Upper lobe of left lung (tissue), 4 donors: ENCODE results near the gene STK39.

ENCODE experiments used
- EP300 ChIP-seq, 4 donors: sonication (generic); formaldehyde crosslinking; IDR thresholded peaks; one replicate each; pipeline ENCODE4 v1.5.1; 2017; ENCODE audit warnings: antibody characterized with exemption in 4 of 4, control low read depth in 2 of 4
- POLR2A ChIP-seq, 4 donors: fragments of 450-650 bp; IDR thresholded peaks; one replicate each; pipeline ENCODE4 v1.5.1; 2016 to 2017; ENCODE audit warnings: antibody characterized with exemption in 4 of 4, mild to moderate bottlenecking in 2 of 4
- TF ChIP-seq, protein P1 (sequence below), 6 experiments: fragments of 450-650 bp in 4 of 6; fragments of 200-600 bp in 2 of 6; sonication (generic) in 2 of 6; IDR thresholded peaks; one replicate each; pipeline ENCODE4 v1.5.1; 2016 to 2019; ENCODE audit warnings: antibody characterized with exemption in 6 of 6

DNA sequence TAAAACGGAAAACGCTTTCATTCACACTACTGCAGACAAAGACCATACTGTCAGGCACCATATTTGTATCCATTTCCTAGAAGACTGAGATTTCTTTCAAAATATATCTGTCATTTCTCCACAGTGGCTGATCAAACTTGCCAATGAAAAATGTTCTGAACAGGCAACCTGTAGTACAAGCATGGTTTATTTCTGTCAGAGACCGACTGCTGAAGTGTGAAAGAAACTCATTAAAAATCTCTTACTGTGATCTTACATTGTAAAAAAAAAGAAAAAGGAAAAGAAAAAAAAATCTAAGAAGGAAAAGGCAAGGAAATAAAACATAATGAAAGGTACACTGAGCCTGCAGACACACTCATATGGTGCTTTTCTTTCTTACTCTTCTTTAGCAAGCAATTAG lies 184.5 kb downstream of the STK39 start:
- TF ChIP-seq POLR2A (IDR thresholded peaks at IDR 0.05) (no peak), EP300 (IDR thresholded peaks at IDR 0.05) (no peak)
- TF ChIP-seq, protein P1, sequence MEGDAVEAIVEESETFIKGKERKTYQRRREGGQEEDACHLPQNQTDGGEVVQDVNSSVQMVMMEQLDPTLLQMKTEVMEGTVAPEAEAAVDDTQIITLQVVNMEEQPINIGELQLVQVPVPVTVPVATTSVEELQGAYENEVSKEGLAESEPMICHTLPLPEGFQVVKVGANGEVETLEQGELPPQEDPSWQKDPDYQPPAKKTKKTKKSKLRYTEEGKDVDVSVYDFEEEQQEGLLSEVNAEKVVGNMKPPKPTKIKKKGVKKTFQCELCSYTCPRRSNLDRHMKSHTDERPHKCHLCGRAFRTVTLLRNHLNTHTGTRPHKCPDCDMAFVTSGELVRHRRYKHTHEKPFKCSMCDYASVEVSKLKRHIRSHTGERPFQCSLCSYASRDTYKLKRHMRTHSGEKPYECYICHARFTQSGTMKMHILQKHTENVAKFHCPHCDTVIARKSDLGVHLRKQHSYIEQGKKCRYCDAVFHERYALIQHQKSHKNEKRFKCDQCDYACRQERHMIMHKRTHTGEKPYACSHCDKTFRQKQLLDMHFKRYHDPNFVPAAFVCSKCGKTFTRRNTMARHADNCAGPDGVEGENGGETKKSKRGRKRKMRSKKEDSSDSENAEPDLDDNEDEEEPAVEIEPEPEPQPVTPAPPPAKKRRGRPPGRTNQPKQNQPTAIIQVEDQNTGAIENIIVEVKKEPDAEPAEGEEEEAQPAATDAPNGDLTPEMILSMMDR (IDR thresholded peaks at IDR 0.05), result no peak
